Tibial artery (tissue), 4 donors: ENCODE results near the gene TOX2.

Experiments used
- DNase-seq, 2 donors: peaks; one replicate each; pipeline ENCODE4 v3.0.0-alpha.2; 2019
- H3K27ac ChIP-seq, 2 donors: fragments of 200-600 bp; sonication (generic) in 1 of 2; 1 replicate in 1 of 2; 2 replicates in 1 of 2; pipeline ENCODE4 v1.5.1; 2018 to 2019; ENCODE audit warnings: mild to moderate bottlenecking in 1 of 2
- H3K27me3 ChIP-seq, 2 donors: fragments of 200-600 bp; sonication (generic) in 1 of 2; one replicate each; pipeline versions ENCODE4 v1.5.1 to v1.6.0; 2016 to 2019
- H3K36me3 ChIP-seq, 3 donors: fragments of 200-600 bp; sonication (generic) in 2 of 3; one replicate each; pipeline ENCODE4 v1.5.1; 2016 to 2019; ENCODE audit warnings: mild to moderate bottlenecking in 2 of 3
- H3K4me1 ChIP-seq, 4 donors: fragments of 200-600 bp; sonication (generic) in 2 of 4; 1 replicate in 3 of 4; 2 replicates in 1 of 4; pipeline ENCODE4 v1.5.1; 2016 to 2019
- H3K4me3 ChIP-seq, 2 donors: fragments of 200-600 bp; sonication (generic) in 1 of 2; 1 replicate in 1 of 2; 2 replicates in 1 of 2; pipeline ENCODE4 v1.5.1; 2018 to 2019; ENCODE audit warnings: mild to moderate bottlenecking in 2 of 2
- H3K9me3 ChIP-seq, 3 donors: fragments of 200-600 bp; sonication (generic) in 1 of 3; one replicate each; pipeline ENCODE4 v1.5.1; 2016 to 2019
- intact Hi-C: fragments of 100-400 bp; cut with DNase I; formaldehyde crosslinking; loops from one replicate; pipeline ENCODE4 v1.15.0; 2023; ENCODE audit warnings: low total_unique reads
- TF ChIP-seq, protein P1 (sequence below), 2 experiments: fragments of 200-600 bp in 1 of 2; fragments of 450-650 bp in 1 of 2; IDR thresholded peaks; one replicate each; pipeline ENCODE4 v1.5.1; 2017 to 2019; ENCODE audit warnings: antibody characterized with exemption in 2 of 2, mild to moderate bottlenecking in 1 of 2, moderate library complexity in 1 of 2

TOX2 gene

DNA sequence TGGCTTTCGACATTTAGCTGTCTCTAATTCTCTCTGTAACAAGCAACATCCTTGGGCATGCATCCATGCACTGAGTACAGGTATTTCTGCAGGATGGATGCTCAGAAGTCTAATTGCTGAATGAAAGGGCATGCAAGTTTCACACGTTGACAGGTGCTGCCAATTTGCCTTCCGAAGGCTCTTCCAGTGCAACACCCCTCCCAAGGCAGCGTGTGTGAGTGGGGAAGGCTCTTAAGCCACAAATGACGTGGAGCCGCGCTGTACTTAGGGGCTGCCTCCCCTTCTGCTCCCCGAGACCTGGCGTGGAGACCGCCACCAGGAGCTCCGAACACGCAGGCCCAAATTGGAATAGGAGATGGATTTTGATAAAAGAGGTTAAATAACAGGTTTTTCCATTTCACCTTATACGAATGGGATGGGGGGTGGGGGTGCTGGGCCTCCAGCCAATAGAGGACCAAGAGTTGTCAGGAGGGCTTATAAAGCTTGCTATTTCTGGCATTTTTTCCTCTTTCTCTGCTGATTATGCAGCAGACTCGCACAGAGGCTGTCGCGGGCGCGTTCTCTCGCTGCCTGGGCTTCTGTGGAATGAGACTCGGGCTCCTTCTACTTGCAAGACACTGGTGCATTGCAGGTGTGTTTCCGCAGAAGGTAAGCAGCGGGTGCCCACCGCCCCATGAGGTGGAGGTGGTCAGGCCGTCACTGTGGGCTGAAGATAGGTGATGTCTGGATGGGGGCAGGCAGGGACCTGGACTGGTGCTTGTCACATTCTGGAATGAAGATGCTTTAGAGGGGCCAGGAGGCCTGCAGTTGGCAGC is 30.9 kb downstream of the TOX2 start:
- no peaks in the 10 kb centered on the region for H3K4me1 ChIP-seq
- intact Hi-C loops: no loop called here
- no peak overlapping the region for H3K27ac ChIP-seq
- H3K9me3 ChIP-seq: no peaks in the 10 kb centered on the region
- no peak overlapping the region for H3K4me3 ChIP-seq
- no peak for DNase-seq
- TF ChIP-seq, protein P1, sequence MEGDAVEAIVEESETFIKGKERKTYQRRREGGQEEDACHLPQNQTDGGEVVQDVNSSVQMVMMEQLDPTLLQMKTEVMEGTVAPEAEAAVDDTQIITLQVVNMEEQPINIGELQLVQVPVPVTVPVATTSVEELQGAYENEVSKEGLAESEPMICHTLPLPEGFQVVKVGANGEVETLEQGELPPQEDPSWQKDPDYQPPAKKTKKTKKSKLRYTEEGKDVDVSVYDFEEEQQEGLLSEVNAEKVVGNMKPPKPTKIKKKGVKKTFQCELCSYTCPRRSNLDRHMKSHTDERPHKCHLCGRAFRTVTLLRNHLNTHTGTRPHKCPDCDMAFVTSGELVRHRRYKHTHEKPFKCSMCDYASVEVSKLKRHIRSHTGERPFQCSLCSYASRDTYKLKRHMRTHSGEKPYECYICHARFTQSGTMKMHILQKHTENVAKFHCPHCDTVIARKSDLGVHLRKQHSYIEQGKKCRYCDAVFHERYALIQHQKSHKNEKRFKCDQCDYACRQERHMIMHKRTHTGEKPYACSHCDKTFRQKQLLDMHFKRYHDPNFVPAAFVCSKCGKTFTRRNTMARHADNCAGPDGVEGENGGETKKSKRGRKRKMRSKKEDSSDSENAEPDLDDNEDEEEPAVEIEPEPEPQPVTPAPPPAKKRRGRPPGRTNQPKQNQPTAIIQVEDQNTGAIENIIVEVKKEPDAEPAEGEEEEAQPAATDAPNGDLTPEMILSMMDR (IDR thresholded peaks at IDR 0.05): no peak
- H3K36me3 ChIP-seq: no peaks in the 10 kb centered on the region
- H3K27me3 ChIP-seq: peaks cover 0 to 6% of the 10 kb centered on the region in 2 donors

DNA sequence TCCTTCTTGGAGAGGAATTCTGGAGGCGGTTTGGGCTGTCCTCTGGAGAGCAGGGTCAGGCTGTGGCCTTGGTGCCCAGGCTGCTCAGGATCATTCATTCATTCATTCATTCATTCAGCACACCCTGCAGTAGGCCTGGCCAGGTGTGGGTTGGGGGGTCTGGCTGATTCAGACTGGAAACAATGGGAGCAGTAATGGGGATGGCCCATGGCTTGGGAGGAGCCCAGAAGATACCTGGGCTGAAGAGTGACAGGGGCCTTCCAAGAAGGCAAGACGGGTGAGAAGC is 31.5 kb downstream of the TOX2 start:
- intact Hi-C loops: no loop called here
- H3K9me3 ChIP-seq: no peaks in the 10 kb centered on the region
- no peaks in the 10 kb centered on the region for H3K36me3 ChIP-seq
- DNase-seq: no peak
- TF ChIP-seq, protein P1 (IDR thresholded peaks at IDR 0.05): no peak
- no peaks in the 10 kb centered on the region for H3K4me1 ChIP-seq
- no peak overlapping the region for H3K27ac ChIP-seq
- no peak overlapping the region for H3K4me3 ChIP-seq
- peaks cover 0 to 7% of the 10 kb centered on the region in 2 donors for H3K27me3 ChIP-seq

GRCh38 chr20:43946659-43947315 is 32.1 kb downstream of the TOX2 start:
- Histone ChIP-seq H3K4me3 (no peak overlapping the region), H3K4me1 (no peaks in the 10 kb centered on the region)
- intact Hi-C loops: no loop called here

DNA sequence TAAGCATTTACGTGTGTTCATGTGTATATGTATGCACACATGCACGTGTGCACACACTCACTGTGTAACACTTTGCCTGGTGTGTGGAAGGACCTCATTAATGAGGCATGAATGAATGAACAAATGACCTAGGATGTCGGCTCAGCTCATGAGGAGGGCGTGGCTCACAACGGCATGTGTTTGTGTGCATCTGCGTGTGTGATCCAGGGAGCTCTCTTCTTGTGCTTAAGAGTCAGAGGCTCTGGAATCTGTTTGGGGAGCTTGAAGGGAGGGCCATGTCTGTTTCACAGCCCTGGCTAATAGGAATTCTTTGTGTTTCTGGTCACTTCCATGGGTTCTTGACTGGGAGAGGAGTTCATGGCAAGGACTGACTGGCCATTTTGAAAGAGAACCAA is 32.7 kb downstream of the TOX2 start:
- DNase-seq: no peak
- TF ChIP-seq, protein P1 (IDR thresholded peaks at IDR 0.05): no peak
- Histone ChIP-seq H3K9me3 (no peaks in the 10 kb centered on the region), H3K27ac (no peak overlapping the region), H3K4me1 (no peaks in the 10 kb centered on the region), H3K27me3 (peaks cover 0 to 7% of the 10 kb centered on the region in 2 donors), H3K36me3 (no peaks in the 10 kb centered on the region), H3K4me3 (no peak overlapping the region)
- intact Hi-C loops: no loop called here

More at GRCh38 chr20:43946659-43947315, 32.1 kb downstream of the TOX2 start:
- no peak for DNase-seq
- peaks cover 0 to 7% of the 10 kb centered on the region in 2 donors for H3K27me3 ChIP-seq
- no peak overlapping the region for H3K27ac ChIP-seq
- H3K36me3 ChIP-seq: no peaks in the 10 kb centered on the region
- TF ChIP-seq, protein P1 (IDR thresholded peaks at IDR 0.05): no peak
- no peaks in the 10 kb centered on the region for H3K9me3 ChIP-seq

- Histone ChIP-seq H3K4me3 (no peak overlapping the region), H3K4me1 (no peaks in the 10 kb centered on the region), H3K9me3 (no peaks in the 10 kb centered on the region), H3K36me3 (no peaks in the 10 kb centered on the region), H3K27me3 (peaks cover 0 to 7% of the 10 kb centered on the region in 2 donors), H3K27ac (no peak overlapping the region)
- TF ChIP-seq, protein P1 (IDR thresholded peaks at IDR 0.05): no peak
- intact Hi-C loops: no loop called here
- no peak for DNase-seq
These were observed 33.8 kb downstream of the TOX2 start for GRCh38 chr20:43948455-43948854.
